Naive B cell (primary cell): ENCODE data around the gene SLC17A3. TPM values are rescaled to one million over a fixed set of nuclear protein-coding genes. Genes with fewer than 3 reads are reported as not detected.
A peak's percentile ranks its signal among the peaks of the same experiment; 100 is the strongest.

Source experiments
- ATAC-seq, 2 donors: fragments of 150-1000 bp; cut with Tn5 transposase; 2 replicates each; pipeline ENCODE4 v1.10.0; 2021; ENCODE audit warnings: low read depth in 2 of 2, mild to moderate bottlenecking in 2 of 2, moderate library complexity in 2 of 2
- DNase-seq: peaks from one replicate; pipeline ENCODE4 v3.0.0; 2022
- H3K27ac Mint-ChIP-seq, 6 donors: one replicate each; pipeline ENCODE4 v1.8.0; 2020 to 2022; ENCODE audit warnings: mild to moderate bottlenecking in 6 of 6, mixed read lengths in 6 of 6, moderate library complexity in 5 of 6, inconsistent platforms in 2 of 6
- H3K27me3 Mint-ChIP-seq, 3 donors: one replicate each; pipeline ENCODE4 v1.8.0; 2021 to 2022; ENCODE audit warnings: mixed read lengths in 3 of 3, mild to moderate bottlenecking in 1 of 3
- H3K36me3 Mint-ChIP-seq, 2 donors: one replicate each; pipeline ENCODE4 v1.8.0; 2020 to 2022; ENCODE audit warnings: mixed read lengths in 2 of 2, inconsistent platforms in 1 of 2, mild to moderate bottlenecking in 1 of 2
- H3K4me1 Mint-ChIP-seq, 3 donors: one replicate each; pipeline ENCODE4 v1.8.0; 2020 to 2022; ENCODE audit warnings: mixed read lengths in 3 of 3, inconsistent platforms in 1 of 3, mild to moderate bottlenecking in 1 of 3, moderate library complexity in 1 of 3
- H3K4me3 Mint-ChIP-seq, 8 donors: one replicate each; pipeline ENCODE4 v1.8.0; 2020 to 2022; ENCODE audit warnings: mild to moderate bottlenecking in 8 of 8, mixed read lengths in 8 of 8, moderate library complexity in 8 of 8, inconsistent platforms in 2 of 8
- H3K9me3 Mint-ChIP-seq, 7 donors: one replicate each; pipeline ENCODE4 v1.8.0; 2020 to 2022; ENCODE audit warnings: mixed read lengths in 7 of 7, mild to moderate bottlenecking in 5 of 7, inconsistent platforms in 2 of 7, moderate library complexity in 1 of 7
- polyA plus RNA-seq, 6 donors: library from polyadenylated mRNA; unstranded; fragments of 300-500 nt; fragmentation: Illumina TruSeq; gene quantifications; one replicate each; pipeline ENCODE4 v1.2.3, GENCODE V29; 2021; ENCODE audit warnings: low read depth in 6 of 6

SLC17A3 gene, protein sequence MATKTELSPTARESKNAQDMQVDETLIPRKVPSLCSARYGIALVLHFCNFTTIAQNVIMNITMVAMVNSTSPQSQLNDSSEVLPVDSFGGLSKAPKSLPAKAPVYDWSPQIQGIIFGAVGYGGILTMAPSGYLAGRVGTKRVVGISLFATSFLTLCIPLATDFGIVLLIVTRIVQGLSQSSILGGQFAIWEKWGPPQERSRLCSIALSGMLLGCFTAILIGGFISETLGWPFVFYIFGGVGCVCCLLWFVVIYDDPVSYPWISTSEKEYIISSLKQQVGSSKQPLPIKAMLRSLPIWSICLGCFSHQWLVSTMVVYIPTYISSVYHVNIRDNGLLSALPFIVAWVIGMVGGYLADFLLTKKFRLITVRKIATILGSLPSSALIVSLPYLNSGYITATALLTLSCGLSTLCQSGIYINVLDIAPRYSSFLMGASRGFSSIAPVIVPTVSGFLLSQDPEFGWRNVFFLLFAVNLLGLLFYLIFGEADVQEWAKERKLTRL
- under 1 TPM in 1 of 6 donors, not detected in 5; 0.29 TPM for polyA plus RNA-seq

DNA sequence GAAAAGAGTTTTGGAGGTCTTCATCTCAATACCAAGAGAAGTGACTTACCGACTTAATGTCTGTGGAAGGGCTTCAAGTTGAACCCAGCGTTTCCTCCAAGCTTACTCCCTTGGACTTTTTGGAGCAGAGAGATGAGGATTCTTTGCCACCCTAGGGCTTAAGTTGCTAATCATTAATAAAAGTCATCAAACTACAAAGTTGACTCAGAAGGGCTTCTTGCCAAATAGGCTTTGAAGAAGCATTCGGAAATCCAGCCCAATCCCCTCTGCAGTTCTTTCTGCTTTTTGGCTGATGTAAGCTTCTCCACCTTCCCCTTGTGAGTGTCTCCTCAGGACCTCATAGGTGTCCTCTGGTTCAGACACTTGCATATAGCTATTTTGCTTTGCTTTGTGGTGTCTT is at the start of gene SLC17A3:
Gene SLC17A3 (minus strand): TSS at position 126 of the 400 bp plus-strand sequence. CDS start 5,856 bp downstream, outside the sequence.
- Mint-ChIP-seq H3K36me3 (no peaks in the 10 kb centered on the region), H3K4me3 (no peak within 1 kb of the TSS), H3K4me1 (peaks cover 0 to 9% (median 3%) of the 10 kb centered on the region in 3 donors), H3K27me3 (peaks cover 5 to 35% (median 6%) of the 10 kb centered on the region in 3 donors), H3K27ac (peak within 1 kb of the TSS in 1 of 6 donors; percentile 33), H3K9me3 (peaks cover 0 to 2% (median 0%) of the 10 kb centered on the region in 7 donors)
- DNase-seq (no peak), ATAC-seq (no peak)

DNA sequence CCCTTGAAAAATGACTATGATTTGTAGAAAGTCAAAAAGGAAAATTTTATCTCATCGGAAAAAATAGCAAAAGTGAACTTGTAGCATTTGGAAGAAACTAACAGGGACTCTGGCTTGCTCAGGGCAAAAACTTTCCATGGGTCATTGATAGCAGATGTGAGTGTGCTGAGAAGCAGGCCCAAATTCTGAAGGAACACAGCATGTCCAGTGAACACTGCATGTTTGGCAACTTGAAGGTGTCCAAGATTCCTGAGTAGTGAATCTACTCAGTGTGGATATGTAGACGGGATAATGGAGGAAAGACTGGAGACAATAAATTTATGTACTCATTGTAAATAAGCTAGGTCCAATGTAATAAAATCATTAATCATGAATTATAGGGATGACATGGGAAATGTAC is 48.3 kb upstream of the SLC17A3 start:
- no peak for ATAC-seq
- peaks cover 0 to 2% (median 0%) of the 10 kb centered on the region in 7 donors for H3K9me3 Mint-ChIP-seq
- no peaks in the 10 kb centered on the region for H3K36me3 Mint-ChIP-seq
- no peak for DNase-seq
- no peak overlapping the region for H3K27ac Mint-ChIP-seq
- H3K4me1 Mint-ChIP-seq: peaks cover 0 to 4% (median 0%) of the 10 kb centered on the region in 3 donors
- no peaks in the 10 kb centered on the region for H3K27me3 Mint-ChIP-seq
- H3K4me3 Mint-ChIP-seq: no peak overlapping the region

DNA sequence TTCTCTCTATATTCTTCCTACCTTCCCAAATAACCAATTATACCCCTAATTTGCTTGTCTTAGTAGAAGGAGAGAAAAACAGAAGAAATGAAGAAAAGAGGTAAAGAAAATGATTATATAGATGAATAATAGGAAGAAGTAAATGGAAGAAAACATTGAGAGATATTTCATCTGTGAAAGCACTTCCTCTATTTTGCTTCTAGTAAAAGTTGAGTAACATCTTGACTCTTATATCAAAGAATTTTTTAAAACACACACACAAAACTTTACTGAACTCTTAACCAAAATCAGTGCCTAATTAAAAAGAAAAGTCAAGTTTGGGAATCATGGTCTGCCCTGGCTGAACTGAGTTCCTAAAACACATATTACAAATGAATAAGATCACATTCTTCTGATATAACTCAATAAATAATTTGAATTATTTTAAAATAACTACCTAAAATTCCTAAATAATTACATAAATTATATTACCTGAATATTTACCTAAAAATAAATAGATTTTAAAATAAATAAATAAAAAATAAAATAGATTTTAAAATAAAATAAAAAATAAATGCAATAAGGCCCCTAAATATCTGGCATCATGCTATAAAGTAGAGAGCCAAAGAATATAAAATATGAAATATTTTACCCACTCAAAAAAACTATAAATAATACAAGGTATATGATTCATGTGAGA is 47.6 kb upstream of the SLC17A3 start:
- peaks cover 0 to 2% (median 0%) of the 10 kb centered on the region in 7 donors for H3K9me3 Mint-ChIP-seq
- DNase-seq (no peak), ATAC-seq (no peak)
- peaks cover 0 to 4% (median 0%) of the 10 kb centered on the region in 3 donors for H3K4me1 Mint-ChIP-seq
- peak overlapping the region in 1 of 6 donors; percentile 9 for H3K27ac Mint-ChIP-seq
- no peaks in the 10 kb centered on the region for H3K36me3 Mint-ChIP-seq
- H3K4me3 Mint-ChIP-seq: no peak overlapping the region
- H3K27me3 Mint-ChIP-seq: no peaks in the 10 kb centered on the region

DNA sequence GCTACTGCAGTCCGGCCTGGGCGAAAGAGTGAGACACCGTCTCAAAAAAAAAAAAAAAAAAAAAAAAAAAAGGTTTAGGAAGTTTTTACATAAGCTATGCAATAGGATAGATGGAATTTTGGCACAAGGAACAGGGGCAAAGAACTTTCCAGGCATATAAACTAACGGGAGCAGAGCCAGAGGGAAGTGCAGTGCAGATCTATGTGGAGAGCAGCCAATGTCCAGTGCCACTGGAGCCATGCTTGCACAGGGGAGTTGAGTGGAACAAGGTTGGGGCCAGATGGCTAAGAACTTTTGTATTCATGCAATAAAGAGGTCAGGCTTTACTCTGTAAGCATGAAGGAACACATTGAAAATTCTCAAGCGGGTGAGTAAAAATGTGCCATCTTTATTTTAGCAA is 45.6 kb upstream of the SLC17A3 start:
- Mint-ChIP-seq H3K27me3 (no peaks in the 10 kb centered on the region), H3K36me3 (no peaks in the 10 kb centered on the region), H3K4me1 (peaks cover 0 to 4% (median 0%) of the 10 kb centered on the region in 3 donors), H3K9me3 (peaks cover 0 to 2% (median 0%) of the 10 kb centered on the region in 7 donors), H3K4me3 (no peak overlapping the region), H3K27ac (no peak overlapping the region)
- ATAC-seq (no peak), DNase-seq (no peak)

DNA sequence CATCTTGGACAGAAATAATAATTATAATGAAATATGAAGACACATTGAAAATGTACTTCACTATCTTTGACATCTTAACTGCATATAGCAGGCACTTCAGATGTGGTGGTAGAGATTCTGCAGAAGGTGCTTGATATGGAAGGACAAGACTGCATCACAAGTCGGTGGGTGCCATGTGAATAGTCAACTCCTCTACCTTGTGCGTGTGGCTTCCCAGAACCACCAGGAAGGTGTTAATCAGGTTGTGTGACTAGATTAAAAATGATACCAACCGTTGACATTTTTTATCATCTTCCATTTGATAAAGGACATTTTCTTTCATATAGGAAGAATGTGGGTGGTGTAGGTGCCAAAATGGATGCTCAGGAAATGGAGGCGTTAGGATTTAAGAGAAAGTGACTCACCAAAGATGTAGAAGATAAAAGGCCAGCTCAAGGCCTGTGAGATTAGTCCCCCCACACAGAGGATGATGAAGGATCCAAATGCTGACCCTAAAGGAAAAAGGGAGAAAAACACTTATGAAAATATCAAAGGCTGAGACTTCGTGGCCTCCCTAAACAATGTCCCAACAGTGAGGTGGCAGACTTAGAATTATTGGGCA is 44.1 kb upstream of the SLC17A3 start:
- Mint-ChIP-seq H3K27ac (no peak overlapping the region), H3K9me3 (peaks cover 0 to 2% (median 0%) of the 10 kb centered on the region in 7 donors), H3K27me3 (peaks cover 0 to 6% (median 0%) of the 10 kb centered on the region in 3 donors), H3K4me1 (peaks cover 0 to 4% (median 0%) of the 10 kb centered on the region in 3 donors), H3K4me3 (no peak overlapping the region), H3K36me3 (no peaks in the 10 kb centered on the region)
- ATAC-seq (no peak), DNase-seq (no peak)

DNA sequence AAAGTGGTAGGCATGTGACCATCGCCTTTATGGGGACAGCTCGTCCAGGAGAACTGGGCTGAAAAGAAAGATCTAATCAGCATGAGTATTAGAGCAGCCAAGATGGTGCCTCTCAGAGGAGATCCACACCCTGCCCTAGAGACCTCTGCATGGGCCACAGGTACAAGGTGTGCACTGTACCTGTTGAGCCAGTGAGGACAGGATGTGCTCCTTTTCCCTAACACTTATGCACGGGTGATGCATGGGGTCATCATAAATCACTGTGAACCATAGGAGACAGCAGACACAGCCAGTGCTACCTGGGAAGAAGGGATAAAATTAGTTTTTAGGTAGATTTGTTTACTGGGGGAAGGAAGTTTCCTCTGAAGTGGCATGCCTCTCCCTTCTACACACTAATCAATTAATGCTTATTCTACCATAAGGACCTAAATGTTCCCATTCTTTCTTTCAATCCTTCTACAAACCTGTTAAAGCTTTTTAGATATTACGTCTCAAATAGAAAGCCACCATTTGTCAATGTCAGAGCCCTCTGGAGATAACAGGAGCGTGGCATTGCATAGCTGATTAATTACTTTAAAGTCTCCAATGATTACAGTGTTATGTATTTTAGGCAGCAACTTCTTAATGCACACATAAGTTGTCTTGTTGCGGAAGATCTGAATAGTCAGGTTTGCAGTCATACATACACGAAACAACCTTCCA is 42.9 kb upstream of the SLC17A3 start:
- no peak for ATAC-seq
- peaks cover 0 to 2% (median 0%) of the 10 kb centered on the region in 7 donors for H3K9me3 Mint-ChIP-seq
- peaks cover 0 to 6% (median 0%) of the 10 kb centered on the region in 3 donors for H3K4me1 Mint-ChIP-seq
- H3K4me3 Mint-ChIP-seq: no peak overlapping the region
- H3K27ac Mint-ChIP-seq: no peak overlapping the region
- H3K36me3 Mint-ChIP-seq: no peaks in the 10 kb centered on the region
- no peak for DNase-seq
- H3K27me3 Mint-ChIP-seq: peaks cover 0 to 6% (median 0%) of the 10 kb centered on the region in 3 donors

DNA sequence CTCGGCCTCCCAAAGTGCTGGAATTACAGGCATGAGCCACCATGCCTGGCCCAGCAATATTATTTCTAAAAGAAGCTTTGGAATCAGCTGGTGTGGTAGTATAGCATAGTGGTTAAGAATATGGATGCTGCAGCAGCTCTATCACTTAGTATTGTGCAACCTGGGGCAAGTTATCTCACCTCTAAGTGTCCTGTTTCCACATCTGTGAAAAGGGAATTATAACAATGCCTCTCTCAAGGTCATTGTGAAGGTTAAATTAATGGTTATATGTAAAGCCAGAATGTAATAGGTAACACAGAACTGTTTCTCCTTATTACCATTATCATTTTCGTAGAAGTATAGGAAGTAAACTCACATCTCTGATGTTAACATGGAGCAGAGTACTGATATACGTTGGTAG is 42.3 kb upstream of the SLC17A3 start:
- Mint-ChIP-seq H3K27ac (no peak overlapping the region), H3K4me1 (peaks cover 0 to 6% (median 0%) of the 10 kb centered on the region in 3 donors), H3K27me3 (peaks cover 0 to 6% (median 0%) of the 10 kb centered on the region in 3 donors), H3K9me3 (peaks cover 0 to 2% (median 0%) of the 10 kb centered on the region in 7 donors), H3K36me3 (no peaks in the 10 kb centered on the region), H3K4me3 (no peak overlapping the region)
- DNase-seq: no peak
- no peak for ATAC-seq

DNA sequence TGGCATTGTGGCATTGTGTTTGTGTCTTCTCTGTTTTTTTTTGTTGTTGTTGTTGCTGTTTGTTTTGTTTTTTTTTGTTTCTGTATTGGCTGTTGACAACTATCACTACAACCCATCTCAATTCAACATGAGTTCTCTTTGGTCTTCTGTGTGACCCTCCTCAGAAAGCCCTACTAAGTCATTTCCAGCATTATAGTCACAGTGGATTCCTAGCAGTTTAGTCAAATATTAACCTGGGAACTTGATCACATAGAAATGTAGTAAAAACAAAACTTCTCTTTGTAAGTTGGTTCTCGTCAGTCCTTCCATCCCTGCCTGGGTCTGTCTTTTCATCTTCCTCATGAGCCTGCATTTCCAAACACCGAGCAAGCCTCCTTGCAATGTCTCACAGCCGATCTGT is 39.7 kb upstream of the SLC17A3 start:
- DNase-seq (no peak), ATAC-seq (no peak)
- Mint-ChIP-seq H3K36me3 (no peaks in the 10 kb centered on the region), H3K27me3 (peaks cover 0 to 6% (median 0%) of the 10 kb centered on the region in 3 donors), H3K4me1 (peaks cover 0 to 5% (median 0%) of the 10 kb centered on the region in 3 donors), H3K9me3 (peaks cover 0 to 2% (median 0%) of the 10 kb centered on the region in 7 donors), H3K4me3 (no peak overlapping the region), H3K27ac (peak overlapping the region in 1 of 6 donors; percentile 58)

DNA sequence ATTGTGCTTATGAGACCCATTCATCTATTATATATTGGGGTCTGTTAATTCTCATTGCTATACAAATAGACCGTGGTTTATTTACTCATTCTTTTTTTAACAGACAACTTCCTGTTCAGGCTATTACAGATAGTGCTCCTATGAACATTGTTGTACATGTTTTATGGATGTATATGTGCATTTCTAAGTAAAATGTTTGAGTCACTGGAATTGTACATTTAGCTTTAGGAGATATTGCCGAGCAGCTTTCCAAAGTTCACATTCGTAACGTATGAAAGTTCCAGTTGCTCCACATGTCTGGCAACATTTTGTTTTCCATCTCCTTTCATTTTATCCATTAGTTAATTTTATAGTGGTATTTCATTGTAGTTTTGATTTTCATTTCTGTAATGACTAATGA is 37.3 kb upstream of the SLC17A3 start:
- DNase-seq (no peak), ATAC-seq (no peak)
- no peak overlapping the region for H3K4me3 Mint-ChIP-seq
- no peaks in the 10 kb centered on the region for H3K36me3 Mint-ChIP-seq
- peaks cover 0 to 6% (median 0%) of the 10 kb centered on the region in 3 donors for H3K27me3 Mint-ChIP-seq
- H3K9me3 Mint-ChIP-seq: no peaks in the 10 kb centered on the region
- H3K4me1 Mint-ChIP-seq: peaks cover 0 to 5% (median 0%) of the 10 kb centered on the region in 3 donors
- peak overlapping the region in 1 of 6 donors; percentile 78 for H3K27ac Mint-ChIP-seq

DNA sequence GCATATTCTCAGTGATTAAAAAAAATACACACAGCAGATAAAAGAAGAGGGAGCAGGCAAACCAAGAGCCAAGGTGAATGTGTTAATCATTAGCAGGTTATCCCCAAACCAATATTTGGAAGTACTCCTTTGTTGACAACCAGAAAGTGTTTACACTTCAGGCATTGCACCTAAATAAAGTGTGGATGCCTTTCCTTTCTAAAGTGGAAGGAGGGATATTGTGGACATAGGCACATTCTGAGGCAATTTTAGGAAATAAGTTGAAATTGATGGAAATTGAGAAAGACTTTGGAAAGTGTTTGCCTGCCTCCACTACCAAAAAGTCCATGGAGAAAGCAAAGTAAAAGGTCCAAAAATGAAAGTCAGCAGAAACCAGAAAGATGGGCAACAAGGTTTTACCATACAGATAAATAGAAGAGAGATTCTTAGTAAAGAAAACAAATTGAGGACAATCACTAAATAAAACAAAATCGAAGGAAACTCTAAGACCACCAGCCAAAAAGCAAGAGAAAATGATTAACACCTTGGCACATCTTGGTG is 33.5 kb upstream of the SLC17A3 start:
- Mint-ChIP-seq H3K36me3 (no peaks in the 10 kb centered on the region), H3K27me3 (peaks cover 0 to 3% (median 0%) of the 10 kb centered on the region in 3 donors), H3K9me3 (no peaks in the 10 kb centered on the region), H3K27ac (no peak overlapping the region), H3K4me1 (peaks cover 0 to 9% (median 5%) of the 10 kb centered on the region in 3 donors), H3K4me3 (no peak overlapping the region)
- no peak for DNase-seq
- no peak for ATAC-seq

DNA sequence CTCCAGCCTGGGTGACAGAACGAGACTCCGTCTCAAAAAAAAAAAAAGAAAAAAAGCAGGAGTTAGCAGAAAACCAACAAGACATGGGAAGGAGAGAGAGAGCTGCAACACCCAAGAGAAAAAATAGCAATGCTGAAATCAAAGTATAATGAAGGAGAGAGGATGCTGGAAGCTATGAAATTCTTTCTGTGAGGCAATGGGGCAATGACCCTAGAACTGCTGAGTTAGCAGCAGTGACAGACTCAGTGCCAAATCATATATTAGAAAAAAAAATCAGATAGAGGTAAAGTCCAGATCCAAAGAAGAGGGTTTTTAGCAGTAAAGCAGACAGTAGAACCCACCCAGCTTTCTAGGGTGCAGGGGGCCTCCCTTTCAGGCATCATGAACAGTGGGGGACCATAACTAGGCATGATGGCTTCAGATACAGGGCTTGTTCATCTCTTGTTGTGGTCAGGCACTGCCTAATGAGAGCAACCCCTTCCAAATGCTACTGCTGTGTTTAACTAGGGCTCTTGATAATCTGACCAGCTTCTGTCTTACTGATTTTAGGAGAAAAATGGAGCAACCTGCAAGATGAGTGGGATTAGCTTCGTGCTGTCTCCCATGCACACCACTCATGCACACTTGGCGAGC is 29.5 kb upstream of the SLC17A3 start:
- Mint-ChIP-seq H3K4me1 (peaks cover 0 to 13% (median 4%) of the 10 kb centered on the region in 3 donors), H3K27ac (peak overlapping the region in 2 of 6 donors; percentile 19 to 74), H3K9me3 (no peaks in the 10 kb centered on the region), H3K36me3 (no peaks in the 10 kb centered on the region), H3K27me3 (peaks cover 0 to 3% (median 0%) of the 10 kb centered on the region in 3 donors), H3K4me3 (peak overlapping the region in 1 of 8 donors; percentile 29)
- DNase-seq: no peak
- no peak for ATAC-seq

DNA sequence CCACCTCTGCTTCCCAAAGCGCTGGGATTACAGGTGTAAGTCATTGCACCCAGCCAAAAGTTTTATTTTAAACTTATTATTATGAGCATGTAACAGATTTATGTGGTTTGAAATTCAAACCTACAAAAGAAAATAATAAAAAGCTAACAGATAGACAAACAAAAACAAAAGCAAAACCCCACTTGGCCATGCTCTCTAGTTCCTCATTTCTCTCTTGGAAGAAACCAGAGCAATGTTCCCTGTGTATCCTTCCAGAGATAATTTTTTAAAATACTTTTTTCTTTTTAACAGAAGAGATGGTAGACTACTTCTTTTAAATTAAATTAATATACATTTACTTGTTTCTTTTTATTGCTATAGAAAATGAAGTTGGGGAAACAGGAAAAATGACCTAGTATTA is 28.0 kb upstream of the SLC17A3 start:
- H3K4me3 Mint-ChIP-seq: no peak overlapping the region
- no peak for DNase-seq
- H3K9me3 Mint-ChIP-seq: no peaks in the 10 kb centered on the region
- H3K27ac Mint-ChIP-seq: no peak overlapping the region
- H3K4me1 Mint-ChIP-seq: peaks cover 0 to 13% (median 4%) of the 10 kb centered on the region in 3 donors
- ATAC-seq: peak in 1 of 2 donors; percentile 32
- no peaks in the 10 kb centered on the region for H3K36me3 Mint-ChIP-seq
- peaks cover 0 to 3% (median 0%) of the 10 kb centered on the region in 3 donors for H3K27me3 Mint-ChIP-seq
